DOHH2 (cell line): ENCODE results near the gene SAMD4B.

Experiments
- H3F3A ChIP-seq: fragments of 200-600 bp; sonication (generic), shearing (Covaris generic); 2 replicates; pipeline ENCODE4 v1.6.0; 2016; ENCODE audit warnings: antibody characterized with exemption, mild to moderate bottlenecking; ENCODE audit not compliant: control insufficient read depth, insufficient read depth
- H3K27ac ChIP-seq: fragments of 200-600 bp; sonication (generic); 2 replicates; pipeline ENCODE4 v1.5.1; 2014; ENCODE audit warnings: low read depth, mild to moderate bottlenecking, low read length, moderate library complexity
- H3K27me3 ChIP-seq: fragments of 200-600 bp; sonication (generic); 2 replicates; pipeline ENCODE4 v1.6.1; 2014; ENCODE audit warnings: mild to moderate bottlenecking, low read length, mixed read lengths; ENCODE audit not compliant: control insufficient read depth
- H3K36me3 ChIP-seq: fragments of 200-600 bp; sonication (generic); 2 replicates; pipeline ENCODE4 v1.6.1; 2014; ENCODE audit warnings: mild to moderate bottlenecking, low read length, moderate library complexity, mixed read lengths; ENCODE audit not compliant: control insufficient read depth
- H3K4me1 ChIP-seq: fragments of 200-600 bp; sonication (generic); 2 replicates; pipeline ENCODE4 v1.6.1; 2014; ENCODE audit warnings: mild to moderate bottlenecking, low read length, mixed read lengths; ENCODE audit not compliant: control insufficient read depth
- H3K4me2 ChIP-seq: fragments of 200-600 bp; sonication (generic); 2 replicates; pipeline ENCODE4 v1.6.0; 2014; ENCODE audit warnings: mild to moderate bottlenecking, low read length, moderate library complexity
- H3K4me3 ChIP-seq: fragments of 200-600 bp; sonication (generic); 2 replicates; pipeline ENCODE4 v1.5.1; 2014; ENCODE audit warnings: mild to moderate bottlenecking, low read length, mixed read lengths
- H3K79me2 ChIP-seq: fragments of 200-600 bp; sonication (generic); 2 replicates; pipeline ENCODE4 v1.6.1; 2014; ENCODE audit warnings: mild to moderate bottlenecking, low read length, mixed read lengths; ENCODE audit not compliant: control insufficient read depth
- H3K9me2 ChIP-seq: fragments of 200-600 bp; sonication (generic); replicated peaks from 2 replicates; pipeline ENCODE4 v1.6.1; 2014; ENCODE audit warnings: mild to moderate bottlenecking, low read length, mixed read lengths; ENCODE audit not compliant: control insufficient read depth
- H3K9me3 ChIP-seq: fragments of 200-600 bp; sonication (generic); 2 replicates; pipeline ENCODE4 v1.6.1; 2014; ENCODE audit warnings: antibody characterized with exemption, low read length, mixed read lengths; ENCODE audit not compliant: control insufficient read depth, insufficient read depth
- H4K20me1 ChIP-seq: fragments of 200-600 bp; sonication (generic); 2 replicates; pipeline ENCODE4 v1.6.0; 2014; ENCODE audit warnings: low read depth, mild to moderate bottlenecking, antibody characterized with exemption, low read length, moderate library complexity; ENCODE audit not compliant: control insufficient read depth, insufficient read depth
- EZH2phosphoT487 ChIP-seq: fragments of 200-600 bp; sonication (generic); IDR thresholded peaks from 2 replicates; pipeline ENCODE4 v1.6.1; 2017; ENCODE audit warnings: borderline replicate concordance, mild to moderate bottlenecking, antibody characterized with exemption, low read length, moderate library complexity, mixed read lengths
- TF ChIP-seq, protein P1 (sequence below): fragments of 200-600 bp; sonication (generic); IDR thresholded peaks from one replicate; pipeline ENCODE4 v1.5.1; 2014; ENCODE audit warnings: antibody characterized with exemption, mild to moderate bottlenecking, low read depth, low read length; ENCODE audit not compliant: poor library complexity, severe bottlenecking

The SAMD4B gene

DNA sequence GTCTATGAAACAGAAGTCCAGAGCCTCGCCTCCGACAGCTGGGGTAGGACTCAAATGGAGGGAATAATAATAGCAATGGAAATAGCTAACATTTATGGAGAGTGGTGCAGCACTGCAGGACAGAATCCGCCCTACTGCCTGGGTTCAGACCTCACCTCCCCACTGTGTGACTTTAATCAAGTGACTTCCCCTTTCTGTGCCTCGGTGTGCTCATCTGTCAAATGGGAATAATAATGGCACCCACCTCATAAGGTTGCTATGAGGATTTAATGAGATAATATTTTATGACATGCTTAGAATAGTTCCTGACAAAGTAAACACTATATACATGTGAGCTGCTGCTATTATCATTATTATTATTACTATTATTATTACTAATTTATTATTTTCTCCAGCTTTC lies 24.7 kb upstream of the SAMD4B start:
- no peaks in the 10 kb centered on the region for H3K9me2 ChIP-seq
- H3K4me2 ChIP-seq: no peak overlapping the region
- H3K79me2 ChIP-seq: no peaks in the 10 kb centered on the region
- H3K9me3 ChIP-seq: no peaks in the 10 kb centered on the region
- H3K27ac ChIP-seq: no peak overlapping the region
- no peaks in the 10 kb centered on the region; the same call in 1 of the 2 replicates for H3K4me1 ChIP-seq
- no peak overlapping the region for H3K4me3 ChIP-seq
- no peak for TF ChIP-seq EZH2phosphoT487
- TF ChIP-seq, protein P1, sequence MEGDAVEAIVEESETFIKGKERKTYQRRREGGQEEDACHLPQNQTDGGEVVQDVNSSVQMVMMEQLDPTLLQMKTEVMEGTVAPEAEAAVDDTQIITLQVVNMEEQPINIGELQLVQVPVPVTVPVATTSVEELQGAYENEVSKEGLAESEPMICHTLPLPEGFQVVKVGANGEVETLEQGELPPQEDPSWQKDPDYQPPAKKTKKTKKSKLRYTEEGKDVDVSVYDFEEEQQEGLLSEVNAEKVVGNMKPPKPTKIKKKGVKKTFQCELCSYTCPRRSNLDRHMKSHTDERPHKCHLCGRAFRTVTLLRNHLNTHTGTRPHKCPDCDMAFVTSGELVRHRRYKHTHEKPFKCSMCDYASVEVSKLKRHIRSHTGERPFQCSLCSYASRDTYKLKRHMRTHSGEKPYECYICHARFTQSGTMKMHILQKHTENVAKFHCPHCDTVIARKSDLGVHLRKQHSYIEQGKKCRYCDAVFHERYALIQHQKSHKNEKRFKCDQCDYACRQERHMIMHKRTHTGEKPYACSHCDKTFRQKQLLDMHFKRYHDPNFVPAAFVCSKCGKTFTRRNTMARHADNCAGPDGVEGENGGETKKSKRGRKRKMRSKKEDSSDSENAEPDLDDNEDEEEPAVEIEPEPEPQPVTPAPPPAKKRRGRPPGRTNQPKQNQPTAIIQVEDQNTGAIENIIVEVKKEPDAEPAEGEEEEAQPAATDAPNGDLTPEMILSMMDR: no peak
- peaks cover 21% of the 10 kb centered on the region for H3K27me3 ChIP-seq
- H3F3A ChIP-seq: no peaks in the 10 kb centered on the region
- no peaks in the 10 kb centered on the region for H3K36me3 ChIP-seq
- H4K20me1 ChIP-seq: no peaks in the 10 kb centered on the region

DNA sequence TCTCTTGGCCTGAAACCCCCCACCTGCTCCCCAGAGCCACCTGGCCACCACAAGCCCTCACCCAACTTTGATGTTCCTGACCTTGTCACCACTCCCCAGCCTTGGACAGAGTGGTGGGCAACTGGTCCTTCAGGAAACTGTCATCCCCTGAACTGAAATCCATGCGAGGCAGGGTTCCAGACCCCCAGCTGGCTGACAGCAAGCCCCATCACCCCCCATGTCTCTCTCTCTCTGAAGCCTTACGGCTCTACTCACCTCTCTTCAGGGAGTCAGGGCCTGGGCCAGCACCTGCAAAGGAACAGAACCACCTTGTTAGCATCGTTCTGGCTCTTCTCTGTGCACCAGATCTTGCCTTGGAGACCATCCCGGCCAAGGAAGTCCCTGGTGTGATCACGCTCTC lies 24.1 kb upstream of the SAMD4B start:
- no peak overlapping the region for H3K27ac ChIP-seq
- no peaks in the 10 kb centered on the region for H3K36me3 ChIP-seq
- H3K9me2 ChIP-seq: no peaks in the 10 kb centered on the region
- no peak overlapping the region for H3K4me2 ChIP-seq
- TF ChIP-seq, protein P1: no peak
- no peak for TF ChIP-seq EZH2phosphoT487
- no peaks in the 10 kb centered on the region for H3K9me3 ChIP-seq
- no peaks in the 10 kb centered on the region for H4K20me1 ChIP-seq
- H3K4me3 ChIP-seq: no peak overlapping the region
- peaks cover 21% of the 10 kb centered on the region for H3K27me3 ChIP-seq
- no peaks in the 10 kb centered on the region for H3K79me2 ChIP-seq
- no peaks in the 10 kb centered on the region for H3F3A ChIP-seq
- no peaks in the 10 kb centered on the region; the same call in 1 of the 2 replicates for H3K4me1 ChIP-seq

DNA sequence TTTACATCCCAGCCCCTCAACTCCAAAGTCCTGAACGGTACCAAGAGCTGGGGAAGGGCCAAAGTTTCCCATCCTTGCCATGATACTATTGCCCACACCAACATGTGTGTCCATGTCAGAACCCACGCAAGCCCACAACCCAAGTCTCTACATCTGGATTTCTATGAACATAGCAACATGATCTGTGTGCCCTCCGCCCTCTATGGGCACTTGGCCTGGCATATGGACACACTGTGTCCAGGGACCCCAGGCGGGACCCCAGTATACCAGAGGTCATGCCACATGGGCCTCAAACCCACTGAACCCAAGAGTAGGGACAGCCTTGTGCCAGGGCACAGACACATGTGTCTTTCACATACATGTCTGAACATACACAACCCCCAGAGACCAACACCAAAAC lies 23.5 kb upstream of the SAMD4B start:
- no peaks in the 10 kb centered on the region for H3K9me2 ChIP-seq
- H3K9me3 ChIP-seq: no peaks in the 10 kb centered on the region
- no peaks in the 10 kb centered on the region for H3K79me2 ChIP-seq
- H3K27ac ChIP-seq: no peak overlapping the region
- TF ChIP-seq EZH2phosphoT487: no peak
- TF ChIP-seq, protein P1: no peak
- no peaks in the 10 kb centered on the region for H3F3A ChIP-seq
- H3K27me3 ChIP-seq: peaks cover 21% of the 10 kb centered on the region
- no peak overlapping the region for H3K4me3 ChIP-seq
- H3K4me1 ChIP-seq: no peaks in the 10 kb centered on the region; the same call in 1 of the 2 replicates
- no peaks in the 10 kb centered on the region for H4K20me1 ChIP-seq
- no peak overlapping the region for H3K4me2 ChIP-seq
- no peaks in the 10 kb centered on the region for H3K36me3 ChIP-seq
